RWPE2 (cell line): ENCODE measurements around the gene ANKS3.
A peak's percentile ranks its signal among the peaks of the same experiment; 100 is the strongest.
"Not testable (repeated sequence)": the region's sequence is repeated elsewhere in the genome, so short reads cannot be mapped to it uniquely, and the experiment has no call there.

Experiments used
- ATAC-seq: fragments of 200-7000 bp; cut with Tn5 transposase; 3 replicates; pipeline ENCODE4 v1.9.1; 2021; ENCODE audit warnings: low read depth
- DNase-seq: peaks from one replicate; pipeline ENCODE4 v3.0.0-alpha.2; 2020; ENCODE audit warnings: low spot score
- H3K27ac ChIP-seq: fragments of 450-650 bp; 2 replicates; pipeline ENCODE4 v1.5.1; 2017; ENCODE audit warnings: mild to moderate bottlenecking; ENCODE audit not compliant: poor library complexity, severe bottlenecking
- H3K27me3 ChIP-seq: fragments of 250-450 bp; sonication (Bioruptor Pico); 2 replicates; pipeline ENCODE4 v1.5.1; 2021; ENCODE audit warnings: mild to moderate bottlenecking, moderate library complexity; ENCODE audit not compliant: insufficient read depth, poor library complexity, severe bottlenecking
- H3K36me3 ChIP-seq: fragments of 250-450 bp; sonication (Bioruptor Pico); 2 replicates; pipeline ENCODE4 v1.5.1; 2020; ENCODE audit warnings: low read depth, mild to moderate bottlenecking, moderate library complexity
- H3K4me1 ChIP-seq: fragments of 250-450 bp; sonication (Bioruptor Pico); 2 replicates; pipeline ENCODE4 v1.5.1; 2021; ENCODE audit warnings: mild to moderate bottlenecking, moderate library complexity; ENCODE audit not compliant: insufficient read depth, poor library complexity, severe bottlenecking
- H3K4me3 ChIP-seq: fragments of 250-450 bp; sonication (Bioruptor Pico); 2 replicates; pipeline ENCODE4 v1.5.1; 2021; ENCODE audit warnings: mild to moderate bottlenecking, moderate library complexity; ENCODE audit not compliant: severe bottlenecking
- H3K9me3 ChIP-seq: fragments of 250-450 bp; sonication (Bioruptor Pico); 2 replicates; pipeline ENCODE4 v1.5.1; 2021; ENCODE audit warnings: mild to moderate bottlenecking, moderate library complexity; ENCODE audit not compliant: severe bottlenecking
- CTCF ChIP-seq: fragments of 450-650 bp; IDR thresholded peaks from one replicate; pipeline ENCODE4 v1.5.1; 2017; ENCODE audit warnings: mild to moderate bottlenecking, moderate library complexity; ENCODE audit not compliant: poor library complexity, severe bottlenecking

Gene ANKS3

GRCh38 chr16:4746215-4746614 is 12.1 kb upstream of the ANKS3 start:
- Histone ChIP-seq H3K36me3 (no peaks in the 10 kb centered on the region), H3K9me3 (no peaks in the 10 kb centered on the region), H3K4me3 (no peak overlapping the region), H3K4me1 (peaks cover 3% of the 10 kb centered on the region), H3K27me3 (no peaks in the 10 kb centered on the region), H3K27ac (no peak overlapping the region)
- DNase-seq (no peak), ATAC-seq (no peak)
- no peak for TF ChIP-seq CTCF

- TF ChIP-seq CTCF: no peak
- H3K36me3 ChIP-seq: no peaks in the 10 kb centered on the region
- H3K9me3 ChIP-seq: no peaks in the 10 kb centered on the region
- no peaks in the 10 kb centered on the region for H3K27me3 ChIP-seq
- H3K4me1 ChIP-seq: peaks cover 3% of the 10 kb centered on the region
- ATAC-seq (no peak), DNase-seq (no peak)
- no peak overlapping the region for H3K4me3 ChIP-seq
- H3K27ac ChIP-seq: no peak overlapping the region
These were observed 11.2 kb upstream of the ANKS3 start for GRCh38 chr16:4745274-4745569.

GRCh38 chr16:4744555-4745273 is 10.6 kb upstream of the ANKS3 start:
- no peaks in the 10 kb centered on the region for H3K9me3 ChIP-seq
- ATAC-seq: no peak
- H3K4me1 ChIP-seq: peaks cover 3% of the 10 kb centered on the region
- TF ChIP-seq CTCF: no peak
- DNase-seq: no peak
- no peak overlapping the region for H3K27ac ChIP-seq
- no peaks in the 10 kb centered on the region for H3K27me3 ChIP-seq
- H3K36me3 ChIP-seq: no peaks in the 10 kb centered on the region
- H3K4me3 ChIP-seq: no peak overlapping the region

GRCh38 chr16:4743226-4743878 is 9.3 kb upstream of the ANKS3 start:
- Histone ChIP-seq H3K27ac (no peak overlapping the region), H3K4me1 (peaks cover 3% of the 10 kb centered on the region), H3K36me3 (no peaks in the 10 kb centered on the region), H3K27me3 (no peaks in the 10 kb centered on the region), H3K4me3 (no peak overlapping the region), H3K9me3 (no peaks in the 10 kb centered on the region)
- TF ChIP-seq CTCF: no peak
- ATAC-seq (peak; percentile 61), DNase-seq (no peak)

GRCh38 chr16:4738370-4738769 is 4.3 kb upstream of the ANKS3 start:
- not testable (repeated sequence) for ATAC-seq, H3K27ac ChIP-seq, H3K4me3 ChIP-seq, DNase-seq, H3K9me3 ChIP-seq, H3K36me3 ChIP-seq, H3K27me3 ChIP-seq, H3K4me1 ChIP-seq
